Bronchial epithelial cell (primary cell): ENCODE measurements around the gene STUB1. TPM values are rescaled to one million over a fixed set of nuclear protein-coding genes. Genes with fewer than 3 reads are reported as not detected.

ENCODE experiments used
- DNase-seq: peaks from one replicate; pipeline ENCODE4 v3.0.0-alpha.2; 2010; ENCODE audit warnings: low read depth
- FAIRE-seq: peaks from 2 replicates; lab custom pipeline; 2011; peaks lifted over from hg19 to GRCh38; lab: Jason Lieb, UNC
- H3K27me3 ChIP-seq: 2 replicates; pipeline ENCODE4 v1.5.1; 2011; ENCODE audit warnings: low read length; ENCODE audit not compliant: control insufficient read depth, insufficient read depth
- H3K36me3 ChIP-seq: 2 replicates; pipeline ENCODE4 v1.5.1; 2011; ENCODE audit warnings: low read length; ENCODE audit not compliant: control insufficient read depth, insufficient read depth
- H3K4me3 ChIP-seq: 2 replicates; pipeline ENCODE4 v1.5.1; 2011; ENCODE audit warnings: mild to moderate bottlenecking, low read depth, low read length, control low read depth
- CTCF ChIP-seq: IDR thresholded peaks from 2 replicates; pipeline ENCODE4 v1.5.1; 2011; ENCODE audit warnings: mild to moderate bottlenecking, moderate library complexity, low read length, control low read depth, inconsistent platforms; ENCODE audit not compliant: insufficient read depth, severe bottlenecking
- total RNA-seq: library from RNA; depleted of rRNA; stranded (reverse); fragments of >200 nt; gene quantifications from 2 replicates; pipeline ENCODE4 v1.2.1, GENCODE V29; 2014

The STUB1 gene
- total RNA-seq, 1 donor from 2014 or later: 204 TPM

GRCh38 chr16:638034-638543 lies 42.1 kb upstream of the STUB1 start:
- no peaks in the 10 kb centered on the region for H3K27me3 ChIP-seq
- H3K36me3 ChIP-seq: peaks cover 3% of the 10 kb centered on the region
- H3K4me3 ChIP-seq: no peak overlapping the region
- no peak for TF ChIP-seq CTCF
- FAIRE-seq (no peak), DNase-seq (no peak)

GRCh38 chr16:638836-639235 lies 41.4 kb upstream of the STUB1 start:
- TF ChIP-seq CTCF: no peak
- peaks cover 2% of the 10 kb centered on the region for H3K36me3 ChIP-seq
- FAIRE-seq (no peak), DNase-seq (no peak)
- no peaks in the 10 kb centered on the region for H3K27me3 ChIP-seq
- H3K4me3 ChIP-seq: no peak overlapping the region

- H3K27me3 ChIP-seq: no peaks in the 10 kb centered on the region
- DNase-seq: no peak
- H3K4me3 ChIP-seq: no peak overlapping the region
- TF ChIP-seq CTCF: no peak
- FAIRE-seq: no peak
- H3K36me3 ChIP-seq: no peaks in the 10 kb centered on the region
Observed at GRCh38 chr16:640614-641013, 39.6 kb upstream of the STUB1 start.

GRCh38 chr16:641326-642188 lies 38.7 kb upstream of the STUB1 start, which contains the start of gene MCRIP2:
Gene MCRIP2 (plus strand): TSS chr16:641828. CDS start chr16:641992, 164 bp downstream.
- peak within 1 kb of the TSS; percentile 58 for H3K4me3 ChIP-seq
- peak; percentile 27 for DNase-seq
- no peaks in the 10 kb centered on the region for H3K27me3 ChIP-seq
- no peaks in the 10 kb centered on the region for H3K36me3 ChIP-seq
- no peak for TF ChIP-seq CTCF
- no peak for FAIRE-seq

GRCh38 chr16:642189-643049 lies 37.8 kb upstream of the STUB1 start:
- DNase-seq (no peak), FAIRE-seq (no peak)
- Histone ChIP-seq H3K36me3 (peaks cover under 1% of the 10 kb centered on the region), H3K27me3 (no peaks in the 10 kb centered on the region), H3K4me3 (peak overlapping the region; percentile 58)
- no peak for TF ChIP-seq CTCF
